GM12878 (cell line): Measurements from ENCODE around the gene XRCC6. TPM values are rescaled to one million over a fixed set of nuclear protein-coding genes. Genes with fewer than 3 reads are reported as not detected.

Experiments
- ATAC-seq: fragments of 200-7000 bp; cut with Tn5 transposase; 3 replicates; pipeline ENCODE4 v1.9.1; 2020; ENCODE audit warnings: mild to moderate bottlenecking, moderate library complexity
- BruUV-seq: library from RNA; stranded (reverse); fragments of 400-500 nt; replicated peaks from 2 replicates; lab custom pipeline; 2021; lab: Mats Ljungman, UMichigan
- CTCF ChIA-PET: fragments of 300-600 bp; sonication (Branson Sonifier 250); formaldehyde crosslinking; extraction: SDS; loops from one replicate; lab custom pipeline; 2021; ENCODE audit warnings: inconsistent platforms; lab: Yijun Ruan, JAX
- POLR2A ChIA-PET: fragments of 350-600 bp; formaldehyde crosslinking; extraction: SDS; loops from one replicate; lab custom pipeline; 2021; ENCODE audit warnings: inconsistent platforms; lab: Charles Lee
- RAD21 ChIA-PET: fragments of 300-600 bp; sonication (Branson Sonifier 250); formaldehyde crosslinking; loops from one replicate; lab custom pipeline; 2023; ENCODE audit warnings: antibody characterized with exemption; ENCODE audit not compliant: unreplicated experiment; lab: Charles Lee
- SMC1A ChIA-PET: fragments of 300-600 bp; sonication (Branson Sonifier 250); formaldehyde crosslinking; loops from one replicate; lab custom pipeline; 2023; ENCODE audit not compliant: unreplicated experiment, uncharacterized antibody; lab: Charles Lee
- DNase-seq: peaks from one replicate; pipeline ENCODE4 v3.0.0-alpha.2; 2011; ENCODE audit warnings: low read depth, low spot score
- FAIRE-seq: peaks from 3 replicates; lab custom pipeline; 2011; peaks lifted over from hg19 to GRCh38; lab: Jason Lieb, UNC
- H2AFZ ChIP-seq: 2 replicates; pipeline ENCODE4 v1.6.0; 2011; ENCODE audit warnings: low read depth, low read length, control low read depth; ENCODE audit not compliant: control insufficient read depth
- H3K27ac ChIP-seq: 2 replicates; pipeline ENCODE4 v1.5.1; 2011; ENCODE audit warnings: control low read depth; ENCODE audit not compliant: control insufficient read depth, insufficient read depth
- H3K27me3 ChIP-seq, 2 experiments: replicated peaks in 1 of 2; 2 replicates each; pipeline versions ENCODE4 v1.6.0 to v1.6.1; 2011; ENCODE audit warnings: low read length in 1 of 2; ENCODE audit not compliant: control insufficient read depth in 2 of 2, insufficient read depth in 2 of 2
- H3K36me3 ChIP-seq, 2 experiments: 2 replicates each; pipeline ENCODE4 v1.5.1; 2011; ENCODE audit warnings: low read length in 1 of 2; ENCODE audit not compliant: control insufficient read depth in 2 of 2, insufficient read depth in 2 of 2
- H3K4me1 ChIP-seq: 2 replicates; pipeline ENCODE4 v1.6.1; 2011; ENCODE audit warnings: mild to moderate bottlenecking, low read length, moderate library complexity, mixed read lengths; ENCODE audit not compliant: control insufficient read depth, insufficient read depth
- H3K4me2 ChIP-seq: 2 replicates; pipeline ENCODE4 v1.6.0; 2011; ENCODE audit warnings: control low read depth; ENCODE audit not compliant: control insufficient read depth, insufficient read depth
- H3K4me3 ChIP-seq: fragments of 200-600 bp; sonication (generic); 2 replicates; pipeline ENCODE4 v1.5.1; 2016
- H3K79me2 ChIP-seq: 2 replicates; pipeline ENCODE4 v1.6.0; 2011; ENCODE audit warnings: low read length; ENCODE audit not compliant: control insufficient read depth, insufficient read depth
- H3K9ac ChIP-seq: 2 replicates; pipeline ENCODE4 v1.8.0; 2011; ENCODE audit warnings: low read length, control low read depth, mixed read lengths; ENCODE audit not compliant: control insufficient read depth, insufficient read depth
- H3K9me3 ChIP-seq: replicated peaks from 3 replicates; pipeline ENCODE4 v1.5.1; 2011; ENCODE audit warnings: mild to moderate bottlenecking, low read length; ENCODE audit not compliant: control insufficient read depth, insufficient read depth
- H4K20me1 ChIP-seq: 2 replicates; pipeline ENCODE4 v1.6.0; 2011; ENCODE audit not compliant: control insufficient read depth, insufficient read depth
- CHD2 ChIP-seq: IDR thresholded peaks from 2 replicates; pipeline ENCODE4 v1.6.1; 2011; ENCODE audit warnings: low read depth, low read length, improper control_type of control experiment, borderline replicate concordance
- HDAC6 ChIP-seq: fragments of 200-600 bp; sonication (generic); IDR thresholded peaks from one replicate; pipeline ENCODE4 v1.8.0; 2017; ENCODE audit warnings: antibody characterized with exemption; ENCODE audit not compliant: unreplicated experiment
- IRF3 ChIP-seq: fragments of 450-650 bp; IDR thresholded peaks from 2 replicates; pipeline ENCODE4 v1.6.1; 2014; ENCODE audit warnings: mild to moderate bottlenecking
- NFXL1 ChIP-seq: fragments of 450-650 bp; IDR thresholded peaks from 2 replicates; pipeline ENCODE4 v1.6.1; 2017; ENCODE audit warnings: antibody characterized with exemption, mild to moderate bottlenecking, borderline replicate concordance
- NR2C2 ChIP-seq: IDR thresholded peaks from 2 replicates; pipeline ENCODE4 v1.6.1; 2011; ENCODE audit warnings: borderline replicate concordance, low read depth; ENCODE audit not compliant: control insufficient read depth, insufficient read length
- NRF1 ChIP-seq: conservative IDR thresholded peaks from 2 replicates; pipeline ENCODE4 v1.6.1; 2011; ENCODE audit warnings: mild to moderate bottlenecking, low read depth, low read length, improper control_type of control experiment
- POU2F2 ChIP-seq: IDR thresholded peaks from 3 replicates; pipeline ENCODE4 v1.6.1; 2011; ENCODE audit warnings: low read depth, mild to moderate bottlenecking, low read length, borderline replicate concordance
- RAD51 ChIP-seq: fragments of 450-650 bp; IDR thresholded peaks from 2 replicates; pipeline ENCODE4 v1.6.1; 2016; ENCODE audit warnings: moderate library complexity, mild to moderate bottlenecking, inconsistent platforms
- RELA ChIP-seq: fragments of 450-650 bp; IDR thresholded peaks from 2 replicates; pipeline ENCODE4 v1.8.0; 2014; ENCODE audit warnings: borderline replicate concordance; ENCODE audit not compliant: partially characterized antibody
- RUNX3 ChIP-seq: IDR thresholded peaks from 2 replicates; pipeline ENCODE4 v1.6.1; 2012; ENCODE audit warnings: low read length, inconsistent platforms
- SMAD1 ChIP-seq: fragments of 450-650 bp; IDR thresholded peaks from 2 replicates; pipeline ENCODE4 v1.6.1; 2018; ENCODE audit warnings: mild to moderate bottlenecking, low read depth; ENCODE audit not compliant: partially characterized antibody
- SPI1 ChIP-seq: IDR thresholded peaks from 2 replicates; pipeline ENCODE4 v1.6.1; 2011; ENCODE audit warnings: low read depth, mild to moderate bottlenecking, low read length, moderate library complexity, borderline replicate concordance; ENCODE audit not compliant: insufficient read depth
- YBX1 ChIP-seq: fragments of 450-650 bp; IDR thresholded peaks from 2 replicates; pipeline ENCODE4 v1.6.1; 2016; ENCODE audit warnings: antibody characterized with exemption
- ZBTB11 ChIP-seq: fragments of 450-650 bp; formaldehyde crosslinking; IDR thresholded peaks from 2 replicates; pipeline ENCODE4 v1.5.0; 2022; ENCODE audit warnings: mild to moderate bottlenecking, missing genetic modification characterization
- ZBTB40 ChIP-seq: fragments of 450-650 bp; IDR thresholded peaks from 2 replicates; pipeline ENCODE4 v1.6.1; 2016; ENCODE audit warnings: mild to moderate bottlenecking, moderate library complexity, borderline replicate concordance
- WGBS: methylation state at CpG from one replicate; pipeline ENCODE4 v1.1.6; 2016; ENCODE audit warnings: low lambda C conversion rate; ENCODE audit not compliant: insufficient replicate concordance, insufficient coverage; ENCODE audit errors: missing lambda C conversion rate; 5-methylcytosine and 5-hydroxymethylcytosine counted together
- in situ Hi-C: fragments of 300-500 bp; cut with MboI; formaldehyde crosslinking; loops from 9 replicates; pipeline ENCODE4 v1.14.3; 2018; ENCODE audit warnings: mixed read lengths
- intact Hi-C: fragments of 100-400 bp; cut with micrococcal nuclease; formaldehyde crosslinking; loops from one replicate; pipeline ENCODE4 v1.14.2; 2022; ENCODE audit not compliant: unreplicated experiment
- polyA plus RNA-seq, 11 experiments: library from polyadenylated mRNA; depleted of rRNA in 4 of 11; unstranded in 6 of 11; stranded (reverse) in 5 of 11; fragments of >200 nt; fragmentation: Nextera tagmentation in 4 of 11; fragmentation: Illumina TruSeq in 1 of 11; extraction: Ambion mirVana in 4 of 11; extraction: Trizol in 1 of 11; gene quantifications; 1 replicate in 1 of 11; 2 replicates in 10 of 11; pipeline versions ENCODE4 v1.2.1 to v1.2.3, GENCODE V29; 2011 to 2016; ENCODE audit warnings: inconsistent platforms in 2 of 11, missing spikeins in 2 of 11, low read depth in 1 of 11
- total RNA-seq, 4 experiments: library from RNA; depleted of rRNA in 3 of 4; stranded (reverse); fragments of >200 nt in 3 of 4; fragmentation: Illumina TruSeq in 1 of 4; extraction: Trizol in 1 of 4; gene quantifications; 2 replicates each; pipeline versions ENCODE4 v1.2.1 to v1.2.3, GENCODE V29; 2013 to 2021

XRCC6 gene
- total and polyA plus RNA-seq, 10 of the 15 experiments (the other 5 are each of a cell fraction or from before 2014, with no cell fraction given), result 186 to 718 (median 348) TPM

- Histone ChIP-seq H3K4me2 (peak overlapping the region; percentile 32; the same call in 1 of the 2 replicates), H3K4me3 (no peak overlapping the region), H4K20me1 (peaks cover 15% of the 10 kb centered on the region), H3K79me2 (no peaks in the 10 kb centered on the region; the same call in 1 of the 2 replicates), H3K4me1 (peaks cover 21% of the 10 kb centered on the region), H3K36me3 (peaks cover 8 to 39% of the 10 kb centered on the region in 2 experiments), H3K9me3 (no peaks in the 10 kb centered on the region; the same call in 2 of the 3 replicates), H3K9ac (no peak overlapping the region), H3K27me3 (no peaks in the 10 kb centered on the region), H2AFZ (no peak overlapping the region), H3K27ac (no peak overlapping the region)
- DNase-seq (peak; percentile 91), ATAC-seq (peak; percentile 99), FAIRE-seq (peak; percentile 92)
- intact Hi-C loops (no loop called here), in situ Hi-C loops (no loop called here)
- ChIA-PET SMC1A (interaction anchor here (0.6 to 4.5 kb wide), 8 partner anchors 9 to 259 kb away, joined by 3 to 22 read pairs (median 5); partner anchors contain the start of genes DESI1, PMM1 and XRCC6), CTCF (interaction anchor here (0.7 to 2.0 kb wide), 4 partner anchors 15 to 63 kb away, joined by 3 to 12 read pairs (median 4); partner anchors contain the start of genes DESI1, PMM1 and XRCC6), POLR2A (interaction anchor here (0.6 to 1.9 kb wide), 12 partner anchors 9 to 233 kb away, joined by 3 to 23 read pairs (median 6); partner anchors contain the start of genes ACO2, CCDC134, DESI1 and PHF5A), RAD21 (interaction anchor here (0.6 to 1.9 kb wide), 9 partner anchors 13 to 258 kb away, joined by 3 to 15 read pairs (median 4); partner anchors contain the start of genes DESI1, PMM1, POLR3H and XRCC6)
- WGBS, result 5% methylated on average over 4 of the region's 4 CpGs
- BruUV-seq, result no TSS peak
- TF ChIP-seq CHD2 (no peak), RAD51 (peak; percentile 28; the same call in 1 of the 2 replicates), RUNX3 (peak; percentile 99), NFXL1 (no peak), POU2F2 (peak; percentile 62; the same call in 1 of the 3 replicates), RELA (no peak), HDAC6 (no peak), NR2C2 (no peak), NRF1 (no peak), YBX1 (no peak), ZBTB11 (CRISPR knock-in tag) (no peak), IRF3 (no peak), SMAD1 (no peak), SPI1 (peak; percentile 7; the same call in 1 of the 2 replicates), ZBTB40 (no peak)
Observed at GRCh38 chr22:41603873-41604332, 17.2 kb upstream of the XRCC6 start.
